ENCODE data around the gene PI4K2A.

Gene PI4K2A

DNA sequence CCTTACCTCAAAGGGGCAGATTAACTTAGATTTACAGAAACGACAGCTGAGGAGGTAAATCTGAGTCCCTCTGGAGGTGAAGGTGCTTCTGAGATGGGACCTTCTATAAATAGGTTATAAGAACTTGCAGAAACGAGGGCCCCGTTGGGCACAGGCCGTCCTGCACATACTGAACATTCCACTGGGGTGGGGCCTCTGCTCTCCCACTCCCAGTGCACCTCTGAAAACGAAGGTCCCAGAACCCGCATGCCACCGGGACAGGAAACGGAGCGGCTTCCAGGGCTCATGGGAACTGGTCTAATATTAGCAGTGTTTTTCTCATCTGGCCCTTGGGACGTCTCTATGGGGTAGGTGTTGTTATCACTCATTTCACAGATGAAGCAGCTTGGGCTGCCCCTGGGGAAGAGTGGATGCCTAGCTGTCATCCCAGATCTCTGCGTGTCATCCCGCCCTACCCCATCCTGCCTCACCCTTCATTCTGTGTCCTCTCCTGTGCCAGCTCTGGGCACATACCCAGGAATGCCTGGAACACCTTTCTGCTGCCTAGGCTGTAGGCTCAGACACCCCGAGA is 31.4 kb upstream of the PI4K2A start:
- TF ChIP-seq, protein P1, sequence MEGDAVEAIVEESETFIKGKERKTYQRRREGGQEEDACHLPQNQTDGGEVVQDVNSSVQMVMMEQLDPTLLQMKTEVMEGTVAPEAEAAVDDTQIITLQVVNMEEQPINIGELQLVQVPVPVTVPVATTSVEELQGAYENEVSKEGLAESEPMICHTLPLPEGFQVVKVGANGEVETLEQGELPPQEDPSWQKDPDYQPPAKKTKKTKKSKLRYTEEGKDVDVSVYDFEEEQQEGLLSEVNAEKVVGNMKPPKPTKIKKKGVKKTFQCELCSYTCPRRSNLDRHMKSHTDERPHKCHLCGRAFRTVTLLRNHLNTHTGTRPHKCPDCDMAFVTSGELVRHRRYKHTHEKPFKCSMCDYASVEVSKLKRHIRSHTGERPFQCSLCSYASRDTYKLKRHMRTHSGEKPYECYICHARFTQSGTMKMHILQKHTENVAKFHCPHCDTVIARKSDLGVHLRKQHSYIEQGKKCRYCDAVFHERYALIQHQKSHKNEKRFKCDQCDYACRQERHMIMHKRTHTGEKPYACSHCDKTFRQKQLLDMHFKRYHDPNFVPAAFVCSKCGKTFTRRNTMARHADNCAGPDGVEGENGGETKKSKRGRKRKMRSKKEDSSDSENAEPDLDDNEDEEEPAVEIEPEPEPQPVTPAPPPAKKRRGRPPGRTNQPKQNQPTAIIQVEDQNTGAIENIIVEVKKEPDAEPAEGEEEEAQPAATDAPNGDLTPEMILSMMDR (IDR thresholded peaks at IDR 0.05; ENCODE audit: low read depth, low read length), result no peak
- H3K36me3 ChIP-seq, result no peaks in the 10 kb centered on the region
- DNase-seq, result no peak
- H3K27me3 ChIP-seq, result no peaks in the 10 kb centered on the region
- no peaks in the 10 kb centered on the region for H3K9me3 ChIP-seq
- no peaks in the 10 kb centered on the region for H3K4me1 ChIP-seq
- H3K4me3 ChIP-seq (ENCODE audit: low read depth, low read length), result no peak overlapping the region

DNA sequence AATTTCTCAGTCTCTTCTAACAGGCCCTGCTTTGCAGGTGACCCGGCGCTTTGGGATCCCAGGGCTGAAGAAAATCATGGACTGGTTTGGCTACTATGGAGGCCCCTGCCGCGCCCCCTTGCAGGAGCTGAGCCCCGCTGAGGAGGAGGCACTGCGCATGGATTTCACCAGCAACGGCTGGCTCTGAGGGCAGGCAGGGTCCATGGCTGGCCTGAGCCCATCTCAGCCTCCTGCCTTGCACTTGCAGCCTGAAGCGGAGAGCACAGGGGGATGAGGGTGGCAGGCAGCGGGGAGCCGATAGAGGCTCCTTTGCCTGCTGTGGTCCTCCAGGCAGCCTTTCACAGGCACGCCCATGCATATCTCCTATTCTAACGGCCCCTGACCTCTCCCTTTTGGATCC is 29.0 kb upstream of the PI4K2A start:
- DNase-seq, result no peak
- no peaks in the 10 kb centered on the region for H3K4me1 ChIP-seq
- H3K36me3 ChIP-seq, result no peaks in the 10 kb centered on the region
- no peak overlapping the region for H3K4me3 ChIP-seq (ENCODE audit: low read depth, low read length)
- TF ChIP-seq, protein P1 (IDR thresholded peaks at IDR 0.05; ENCODE audit: low read depth, low read length), result no peak
- H3K27me3 ChIP-seq, result no peaks in the 10 kb centered on the region
- no peaks in the 10 kb centered on the region for H3K9me3 ChIP-seq

DNA sequence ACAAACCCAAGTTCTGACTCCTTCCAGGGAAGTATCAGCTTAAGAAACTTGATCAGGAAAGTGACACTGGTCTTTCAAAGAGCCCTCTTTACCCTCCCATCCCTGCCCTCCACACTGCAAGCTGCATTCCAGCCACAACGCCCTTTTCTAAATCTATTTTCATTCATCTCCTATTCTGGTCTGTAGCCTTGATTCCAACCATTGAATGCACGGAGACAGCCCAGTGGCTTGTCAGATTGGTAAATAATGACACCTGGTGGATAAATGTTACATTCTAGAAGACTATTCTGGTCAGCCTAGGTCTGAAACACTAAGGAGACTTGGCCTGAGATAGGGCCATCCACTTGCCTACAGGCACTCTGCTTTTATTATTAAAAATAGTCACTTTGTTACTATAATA is 28.1 kb upstream of the PI4K2A start:
- TF ChIP-seq, protein P1 (IDR thresholded peaks at IDR 0.05; ENCODE audit: low read depth, low read length), result peak; percentile 47
- no peak for DNase-seq
- Histone ChIP-seq H3K36me3 (no peaks in the 10 kb centered on the region), H3K4me3 (ENCODE audit: low read depth, low read length) (no peak overlapping the region), H3K4me1 (no peaks in the 10 kb centered on the region), H3K9me3 (no peaks in the 10 kb centered on the region), H3K27me3 (no peaks in the 10 kb centered on the region)

DNA sequence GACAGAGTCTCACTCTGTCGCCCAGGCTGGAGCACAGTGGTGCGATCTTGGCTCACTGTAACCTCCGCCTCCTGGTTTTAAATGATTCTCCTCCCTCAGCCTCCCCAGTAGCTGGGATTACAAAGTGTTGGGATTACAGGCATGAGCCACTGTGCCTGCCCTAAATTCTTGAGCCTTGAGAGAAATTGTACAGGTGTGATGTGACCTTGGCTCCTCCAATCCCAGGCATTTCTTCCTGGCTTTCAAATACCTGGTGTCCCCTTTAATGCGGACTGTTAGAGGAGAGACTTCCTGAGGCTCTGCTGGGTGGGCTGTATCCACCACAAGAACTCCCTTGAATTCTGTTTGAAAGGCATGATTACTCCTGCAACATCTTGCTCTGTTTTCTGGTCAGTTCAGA is 22.2 kb upstream of the PI4K2A start:
- no peak for DNase-seq
- no peak overlapping the region for H3K4me3 ChIP-seq (ENCODE audit: low read depth, low read length)
- TF ChIP-seq, protein P1 (IDR thresholded peaks at IDR 0.05; ENCODE audit: low read depth, low read length), result no peak
- no peaks in the 10 kb centered on the region for H3K27me3 ChIP-seq
- H3K4me1 ChIP-seq, result no peaks in the 10 kb centered on the region
- no peaks in the 10 kb centered on the region for H3K9me3 ChIP-seq
- H3K36me3 ChIP-seq, result no peaks in the 10 kb centered on the region

DNA sequence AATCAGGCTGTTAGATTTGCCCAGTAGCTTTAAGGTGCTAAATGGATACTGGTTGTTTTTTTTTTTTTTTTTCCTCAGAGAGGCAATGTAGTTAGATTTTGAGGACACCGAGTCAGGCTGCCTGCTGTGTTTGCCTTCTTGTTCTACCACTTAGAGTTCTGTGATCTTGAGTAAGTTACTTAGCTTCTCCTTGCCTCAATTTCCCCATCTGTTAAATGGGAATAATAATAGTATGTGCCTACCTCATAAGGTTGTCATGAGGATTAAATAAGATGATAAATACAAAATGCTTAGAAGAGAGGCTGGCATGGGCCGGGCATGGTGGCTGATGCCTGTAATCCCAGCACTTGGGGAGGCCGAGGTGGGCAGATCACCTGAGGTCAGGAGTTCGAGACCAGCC is 21.7 kb upstream of the PI4K2A start:
- TF ChIP-seq, protein P1 (IDR thresholded peaks at IDR 0.05; ENCODE audit: low read depth, low read length), result no peak
- H3K4me3 ChIP-seq (ENCODE audit: low read depth, low read length), result no peak overlapping the region
- H3K36me3 ChIP-seq, result no peaks in the 10 kb centered on the region
- no peaks in the 10 kb centered on the region for H3K9me3 ChIP-seq
- no peaks in the 10 kb centered on the region for H3K4me1 ChIP-seq
- DNase-seq, result no peak
- no peaks in the 10 kb centered on the region for H3K27me3 ChIP-seq

DNA sequence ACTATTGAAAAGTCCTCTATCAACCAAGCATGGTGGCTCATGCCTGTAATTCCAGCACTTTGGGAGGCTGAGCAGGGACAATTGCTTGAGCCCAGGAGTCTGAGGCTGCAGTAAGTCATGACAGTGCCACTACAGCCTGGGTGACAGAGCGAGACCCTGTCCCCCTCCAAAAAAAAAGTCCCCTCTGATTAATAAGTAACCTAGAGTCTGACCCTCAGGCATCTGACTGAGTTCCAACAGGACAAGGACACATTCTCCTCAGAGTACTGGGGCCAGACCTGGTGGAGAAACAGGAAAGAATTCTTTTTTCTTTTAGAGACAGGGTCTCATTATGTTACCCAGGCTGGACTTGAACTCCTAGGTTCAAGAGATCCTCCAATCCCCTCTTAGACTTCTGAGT is 17.2 kb upstream of the PI4K2A start:
- no peaks in the 10 kb centered on the region for H3K36me3 ChIP-seq
- H3K9me3 ChIP-seq, result no peaks in the 10 kb centered on the region
- DNase-seq, result no peak
- no peaks in the 10 kb centered on the region for H3K4me1 ChIP-seq
- no peaks in the 10 kb centered on the region for H3K27me3 ChIP-seq
- TF ChIP-seq, protein P1 (IDR thresholded peaks at IDR 0.05; ENCODE audit: low read depth, low read length), result no peak
- no peak overlapping the region for H3K4me3 ChIP-seq (ENCODE audit: low read depth, low read length)

All from BE2C (cell line).